Neuronal stem cell (in vitro differentiated cells): Measurements from ENCODE around the gene SPARC. TPM values are rescaled to one million over a fixed set of nuclear protein-coding genes. Genes with fewer than 3 reads are reported as not detected.

Experiments
- small RNA-seq: library from polyadenylated mRNA; stranded (forward); fragments of <200 nt; extraction: miRNeasy Mini kit (QIAGEN cat#:217004); gene quantifications from one replicate; pipeline ENCODE3, GENCODE V24; 2013; ENCODE audit not compliant: insufficient read depth

SPARC gene

Small RNA genes within 50 kb of the gene (small RNA-seq; reads per million reads assigned to genes)
- gene RN7SKP232: not detected
